GM21447 (cell line): Measurements from ENCODE around the gene RPL13.
"Not testable (repeated sequence)": the region's sequence is repeated elsewhere in the genome, so short reads cannot be mapped to it uniquely, and the experiment has no call there.

Experiments
- ATAC-seq: cut with Tn5 transposase; IDR thresholded peaks from one replicate; pipeline ENCODE4 v1.9.1; 2021; ENCODE audit not compliant: unreplicated experiment

RPL13 gene

DNA sequence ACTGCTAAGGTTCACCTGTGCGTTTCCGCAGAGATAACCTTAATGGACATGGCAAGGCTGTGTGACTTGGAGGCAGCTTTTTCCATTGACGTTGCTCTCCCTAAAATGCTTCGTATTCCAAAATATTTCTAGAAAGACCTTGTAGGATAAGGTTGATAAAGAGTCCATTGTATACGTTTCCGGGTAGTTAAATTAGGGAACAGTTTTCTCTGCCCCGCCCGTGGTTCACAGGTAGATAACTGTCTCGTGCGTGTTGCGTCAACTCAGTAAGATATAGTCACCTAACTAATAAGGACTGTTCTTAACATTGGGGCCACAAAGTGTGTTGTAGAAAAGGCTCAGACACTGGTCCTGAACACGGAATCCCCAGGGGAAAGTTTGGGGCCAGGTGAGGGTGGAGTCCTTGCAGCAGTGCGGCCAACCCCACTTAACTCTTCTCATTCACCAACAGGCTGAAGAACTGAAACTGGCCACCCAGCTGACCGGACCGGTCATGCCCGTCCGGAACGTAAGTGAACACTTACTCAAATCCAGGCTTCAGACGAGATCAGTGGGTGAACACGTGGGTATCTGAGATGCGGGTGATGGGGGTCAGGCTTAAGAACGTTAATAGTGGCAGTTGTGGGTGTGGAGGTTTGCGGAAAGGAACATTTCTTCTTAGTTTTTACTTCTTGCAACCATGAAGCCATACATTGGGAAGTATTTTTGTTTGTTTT, 1.6 kb downstream of the RPL13 start:
- no peak for ATAC-seq

DNA sequence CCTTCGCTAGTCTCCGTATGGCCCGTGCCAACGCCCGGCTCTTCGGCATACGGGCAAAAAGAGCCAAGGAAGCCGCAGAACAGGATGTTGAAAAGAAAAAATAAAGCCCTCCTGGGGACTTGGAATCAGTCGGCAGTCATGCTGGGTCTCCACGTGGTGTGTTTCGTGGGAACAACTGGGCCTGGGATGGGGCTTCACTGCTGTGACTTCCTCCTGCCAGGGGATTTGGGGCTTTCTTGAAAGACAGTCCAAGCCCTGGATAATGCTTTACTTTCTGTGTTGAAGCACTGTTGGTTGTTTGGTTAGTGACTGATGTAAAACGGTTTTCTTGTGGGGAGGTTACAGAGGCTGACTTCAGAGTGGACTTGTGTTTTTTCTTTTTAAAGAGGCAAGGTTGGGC, 2.5 kb downstream of the RPL13 start:
- ATAC-seq = no peak

DNA sequence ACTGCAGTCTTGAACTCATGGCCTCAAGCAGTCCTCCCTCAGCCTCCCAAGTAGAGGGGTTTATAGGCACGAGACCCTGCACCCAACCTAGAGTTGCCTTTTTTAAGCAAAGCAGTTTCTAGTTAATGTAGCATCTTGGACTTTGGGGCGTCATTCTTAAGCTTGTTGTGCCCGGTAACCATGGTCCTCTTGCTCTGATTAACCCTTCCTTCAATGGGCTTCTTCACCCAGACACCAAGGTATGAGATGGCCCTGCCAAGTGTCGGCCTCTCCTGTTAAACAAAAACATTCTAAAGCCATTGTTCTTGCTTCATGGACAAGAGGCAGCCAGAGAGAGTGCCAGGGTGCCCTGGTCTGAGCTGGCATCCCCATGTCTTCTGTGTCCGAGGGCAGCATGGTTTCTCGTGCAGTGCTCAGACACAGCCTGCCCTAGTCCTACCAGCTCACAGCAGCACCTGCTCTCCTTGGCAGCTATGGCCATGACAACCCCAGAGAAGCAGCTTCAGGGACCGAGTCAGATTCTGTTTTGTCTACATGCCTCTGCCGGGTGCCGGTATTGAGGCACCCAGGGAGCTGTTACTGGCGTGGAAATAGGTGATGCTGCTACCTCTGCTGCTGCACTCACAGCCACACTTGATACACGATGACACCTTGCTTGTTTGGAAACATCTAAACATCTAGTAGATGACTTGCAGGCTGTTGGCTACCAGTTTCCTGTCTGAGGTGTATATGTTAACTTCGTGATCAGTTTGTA, 3.3 kb downstream of the RPL13 start:
- ATAC-seq = no peak

DNA sequence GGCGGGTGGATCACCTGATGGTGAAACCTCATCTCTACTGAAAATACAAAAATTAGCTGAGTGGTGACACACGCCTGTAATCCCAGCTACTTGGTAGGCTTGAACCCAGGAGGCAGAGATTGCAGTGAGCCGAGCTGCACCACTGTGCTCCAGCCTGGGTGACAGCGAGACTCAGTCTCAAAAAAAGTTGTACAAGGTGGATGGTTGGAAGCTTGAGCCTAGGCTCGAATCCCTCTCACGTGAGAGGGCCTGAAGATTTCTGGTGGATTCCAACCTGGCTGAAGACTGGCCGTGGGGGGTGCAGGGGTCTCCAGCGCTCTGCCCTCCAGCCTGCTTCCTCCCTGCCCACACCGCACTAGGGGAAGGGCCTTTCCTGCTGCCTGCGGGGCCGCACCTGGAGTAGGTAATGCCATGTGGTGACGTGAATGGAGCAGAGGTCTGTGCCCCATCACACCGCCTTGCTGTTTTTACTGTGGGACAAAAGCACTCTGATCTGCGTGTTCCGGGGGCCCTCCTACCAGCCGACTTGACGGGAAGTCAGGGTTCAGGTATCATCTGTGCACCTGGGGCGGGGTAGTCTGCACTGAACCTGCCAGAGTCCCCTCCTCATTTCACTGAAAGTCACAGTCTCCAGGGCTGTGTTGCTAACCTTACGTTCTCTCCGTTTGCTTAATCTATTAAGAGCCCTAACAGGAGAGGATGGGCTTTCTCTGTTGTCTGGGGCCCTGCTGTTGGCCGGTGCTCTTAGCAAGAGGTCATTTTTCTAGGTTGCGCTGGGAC, 4.2 kb downstream of the RPL13 start:
- no peak for ATAC-seq

DNA sequence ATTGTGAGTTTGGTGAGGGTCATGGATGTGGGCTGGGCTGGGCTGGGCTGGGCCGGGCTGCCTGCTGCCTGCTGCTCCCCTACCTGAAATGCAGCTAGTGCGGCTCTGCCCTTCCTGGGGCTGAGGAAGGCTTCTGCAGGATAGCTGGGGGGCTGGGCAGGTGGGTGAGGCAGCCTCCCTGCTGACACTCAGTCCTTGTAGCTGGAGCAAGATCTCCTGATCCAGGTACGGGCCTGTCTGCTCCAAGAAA, 4.7 kb downstream of the RPL13 start:
- no peak for ATAC-seq

DNA sequence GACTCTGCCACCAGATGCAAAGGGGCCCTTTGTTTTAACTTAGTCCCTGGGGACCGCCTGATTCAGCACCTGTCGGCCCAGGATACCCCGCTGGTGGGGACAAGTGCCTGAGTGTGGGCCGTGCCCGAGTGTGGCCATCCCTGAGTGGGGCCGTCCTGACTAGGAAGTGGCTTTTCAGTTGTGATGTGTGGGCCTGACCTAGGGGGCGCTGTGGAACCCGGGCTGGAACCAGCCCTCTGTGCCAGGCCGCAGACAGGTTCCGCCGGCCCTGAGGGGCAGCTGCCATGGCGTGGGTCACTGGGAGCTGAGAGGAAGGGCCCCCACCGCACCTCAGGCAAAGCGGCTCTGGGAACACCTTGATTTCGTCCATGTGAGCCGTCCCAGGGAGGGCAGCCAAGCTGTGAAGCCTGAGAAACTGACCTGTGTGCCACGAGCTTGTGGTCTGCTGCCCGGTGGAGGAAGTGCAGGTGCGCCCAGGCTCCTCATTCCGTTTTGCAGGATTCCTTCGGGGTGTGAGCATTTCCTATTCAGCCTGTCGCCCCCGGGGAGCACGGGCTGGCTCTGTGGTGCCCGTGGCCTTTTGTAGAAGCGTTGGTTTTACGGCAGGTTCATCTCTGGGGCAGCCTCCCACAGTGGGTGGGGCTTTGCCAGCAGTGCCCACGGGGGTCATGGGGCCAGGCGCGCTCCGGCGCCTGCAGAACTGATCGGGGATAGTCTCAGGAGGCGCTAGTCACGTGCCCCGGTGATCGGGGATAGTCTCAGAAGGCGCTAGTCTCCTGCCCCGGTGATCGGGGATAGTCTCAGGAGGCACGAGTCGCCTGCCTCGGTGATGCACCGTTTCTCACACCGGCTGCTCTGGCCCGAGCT, 5.3 kb downstream of the RPL13 start:
- ATAC-seq = no peak

DNA sequence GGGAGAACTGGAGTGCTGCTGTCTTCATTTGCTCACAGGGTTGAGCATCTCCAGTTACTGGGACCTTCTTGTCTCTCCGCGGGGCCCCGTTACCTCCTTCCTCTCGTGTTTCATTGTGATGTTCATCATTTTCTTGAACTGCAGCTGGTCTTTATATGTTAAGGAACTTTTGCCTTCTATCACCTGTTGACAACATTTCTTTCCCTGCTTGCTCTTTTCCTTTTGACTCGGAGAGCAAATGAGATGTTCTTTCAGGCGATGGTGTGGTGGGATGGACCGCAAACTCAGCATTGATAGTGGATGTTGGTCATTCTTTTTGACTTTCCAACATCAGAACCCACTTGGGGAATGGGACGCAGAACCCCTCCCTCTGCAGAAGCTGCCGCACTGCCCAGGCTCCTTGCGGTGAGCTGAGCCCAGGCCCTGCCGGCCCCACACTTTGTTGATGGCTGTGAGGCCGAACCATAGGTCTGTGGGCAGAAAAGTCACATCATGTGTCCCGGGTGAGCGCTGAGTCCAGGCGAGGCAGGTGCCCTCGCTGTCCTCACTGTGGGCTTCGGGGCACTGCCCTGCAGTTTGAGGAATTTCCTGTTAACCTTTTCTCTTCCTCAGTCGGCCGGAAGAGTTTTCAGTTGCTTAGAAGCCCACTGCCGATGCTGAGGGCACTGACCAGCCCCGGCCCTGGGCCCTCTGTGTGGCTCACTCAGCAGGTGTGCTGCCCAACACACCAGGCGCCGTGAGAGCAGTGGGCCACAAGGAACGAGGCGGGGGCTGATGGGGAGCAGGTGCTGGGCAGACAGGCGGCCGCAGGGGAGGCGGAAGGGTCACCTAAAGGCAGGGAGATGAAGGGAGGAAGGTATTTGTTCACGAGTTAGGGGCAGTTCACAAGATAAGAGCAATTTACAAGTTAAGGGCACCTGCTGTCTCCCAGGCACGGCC, 7.4 kb downstream of the RPL13 start:
- ATAC-seq = no peak

DNA sequence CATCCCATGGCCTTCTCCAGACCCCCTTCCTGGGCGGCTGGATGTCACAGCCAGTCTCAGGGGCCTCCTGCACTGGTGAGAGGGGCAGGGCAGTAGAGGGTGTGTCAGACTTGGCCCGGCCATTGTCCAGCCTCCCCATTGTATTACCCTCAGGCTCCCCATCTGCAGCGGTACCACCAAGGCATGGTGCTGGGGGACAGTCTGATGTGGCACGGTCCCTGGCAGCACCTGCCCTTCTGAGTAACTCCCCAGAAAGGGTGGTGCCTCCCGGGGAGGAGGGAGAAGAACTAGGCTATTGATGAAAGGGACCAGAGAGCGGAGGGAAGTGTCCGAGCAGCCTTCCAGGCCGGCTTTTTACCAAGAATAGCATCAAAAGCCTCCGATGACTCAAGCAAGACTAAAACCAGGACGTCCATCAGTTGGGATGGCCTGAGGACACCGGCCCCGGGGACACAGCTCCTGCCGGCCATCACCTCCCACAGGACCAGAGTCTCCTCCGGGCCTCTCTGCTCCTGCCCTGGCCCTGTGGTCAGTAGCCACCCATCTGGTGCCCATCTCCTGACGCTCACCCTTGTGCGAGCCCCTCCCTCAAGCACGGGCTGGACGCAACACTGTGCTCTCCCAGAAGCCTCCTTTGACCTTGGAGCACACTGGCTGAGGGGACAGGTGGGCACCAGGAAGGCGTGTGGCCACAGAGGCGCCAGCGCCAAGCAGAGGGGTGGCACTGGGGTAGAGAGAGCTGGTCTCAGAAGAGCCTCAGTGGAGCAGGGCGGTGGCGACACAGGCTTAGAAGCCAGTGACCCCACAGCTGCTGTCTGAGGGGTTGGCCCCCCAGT, 9.2 kb downstream of the RPL13 start:
- no peak for ATAC-seq

DNA sequence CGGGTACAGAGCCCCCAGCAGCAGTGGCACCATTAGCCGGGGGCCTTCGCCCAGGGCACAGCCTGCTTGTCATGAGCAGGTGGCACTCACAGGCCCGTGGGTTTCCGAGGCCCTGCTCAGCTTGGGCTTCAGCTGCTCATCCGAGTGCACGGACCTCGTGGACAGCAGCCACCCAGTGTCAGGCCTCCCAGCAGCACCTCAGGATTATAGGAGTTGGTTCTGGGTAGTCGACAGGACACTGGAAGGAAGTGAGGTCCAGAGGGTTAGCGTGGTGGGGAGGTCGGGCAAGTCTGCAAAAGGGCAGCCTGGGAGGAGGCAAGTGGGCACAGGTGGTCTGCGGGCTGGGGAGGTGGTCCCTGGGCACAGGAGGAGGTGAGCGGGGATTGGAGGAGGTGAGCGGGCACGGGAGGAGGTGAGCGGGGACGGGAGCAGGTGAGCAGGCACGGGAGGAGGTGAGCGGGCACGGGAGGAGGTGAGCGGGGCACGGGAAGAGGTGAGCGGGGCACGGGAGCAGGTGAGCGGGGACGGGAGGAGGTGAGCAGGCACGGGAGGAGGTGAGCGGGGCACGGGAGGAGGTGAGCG, 10.0 kb downstream of the RPL13 start:
- no peak for ATAC-seq

DNA sequence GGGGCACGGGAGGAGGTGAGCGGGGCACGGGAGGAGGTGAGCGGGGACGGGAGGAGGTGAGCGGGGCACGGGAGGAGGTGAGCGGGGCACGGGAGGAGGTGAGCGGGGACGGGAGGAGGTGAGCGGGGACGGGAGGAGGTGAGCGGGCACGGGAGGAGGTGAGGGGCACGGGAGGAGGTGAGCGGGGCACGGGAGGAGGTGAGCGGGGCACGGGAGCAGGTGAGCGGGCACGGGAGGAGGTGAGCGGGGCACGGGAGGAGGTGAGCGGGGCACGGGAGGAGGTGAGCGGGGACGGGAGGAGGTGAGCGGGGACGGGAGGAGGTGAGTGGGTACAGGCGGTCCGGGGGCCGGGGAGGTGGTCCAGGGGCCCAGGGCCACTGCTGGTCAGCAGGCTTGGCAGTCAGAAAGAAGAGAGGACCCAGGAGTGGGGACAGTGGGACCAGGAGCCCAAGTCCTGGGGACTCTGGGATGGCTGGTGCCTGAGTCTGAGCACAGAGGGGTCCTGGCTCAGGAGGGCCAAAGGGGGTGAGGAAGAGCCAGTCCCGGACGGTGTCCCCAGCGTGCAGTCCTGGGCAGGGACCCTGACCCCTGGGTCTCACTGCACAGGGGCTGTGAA, 10.6 kb downstream of the RPL13 start:
- ATAC-seq = not testable (repeated sequence)

DNA sequence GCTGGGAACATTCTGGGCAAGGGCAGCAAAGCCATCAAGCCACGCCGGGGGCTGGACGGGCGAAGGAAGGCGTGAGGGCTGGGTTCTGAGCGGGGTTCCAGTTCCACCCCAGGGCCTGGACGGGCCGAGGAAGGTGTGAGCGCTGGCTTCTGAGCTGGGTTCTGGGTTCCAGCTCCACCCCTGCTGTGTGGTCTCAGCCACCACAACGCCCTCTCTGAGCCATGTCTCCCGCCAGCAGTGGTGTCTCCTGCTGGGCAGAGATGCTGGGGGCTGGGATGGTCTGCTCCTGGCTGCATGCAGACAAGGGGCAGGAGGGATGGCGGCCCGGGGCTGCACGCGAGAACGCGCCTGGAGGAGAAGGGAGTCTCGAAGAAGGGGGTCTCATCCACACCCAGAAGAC, 11.2 kb downstream of the RPL13 start:
- no peak for ATAC-seq

DNA sequence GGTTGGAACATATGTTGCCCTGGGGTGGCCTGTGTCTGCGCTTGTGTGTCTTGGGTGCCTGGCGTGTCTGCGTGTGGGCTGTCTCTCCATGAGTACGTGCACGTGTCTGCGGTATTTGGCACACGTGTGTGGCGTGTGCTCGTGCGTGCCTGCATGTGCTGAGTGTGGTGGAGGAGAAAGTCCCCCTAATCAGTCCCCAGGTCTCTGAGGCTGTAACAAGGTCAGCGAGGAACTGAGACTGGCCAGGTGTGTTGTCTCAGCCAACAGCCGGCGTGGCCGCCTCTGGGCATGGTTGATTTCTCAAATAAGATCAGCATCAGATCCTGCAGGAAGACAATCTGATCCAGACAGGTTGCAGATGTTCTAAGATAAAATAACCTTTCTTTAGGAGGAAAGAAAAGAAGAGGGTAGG, 11.6 kb downstream of the RPL13 start:
- ATAC-seq = no peak

DNA sequence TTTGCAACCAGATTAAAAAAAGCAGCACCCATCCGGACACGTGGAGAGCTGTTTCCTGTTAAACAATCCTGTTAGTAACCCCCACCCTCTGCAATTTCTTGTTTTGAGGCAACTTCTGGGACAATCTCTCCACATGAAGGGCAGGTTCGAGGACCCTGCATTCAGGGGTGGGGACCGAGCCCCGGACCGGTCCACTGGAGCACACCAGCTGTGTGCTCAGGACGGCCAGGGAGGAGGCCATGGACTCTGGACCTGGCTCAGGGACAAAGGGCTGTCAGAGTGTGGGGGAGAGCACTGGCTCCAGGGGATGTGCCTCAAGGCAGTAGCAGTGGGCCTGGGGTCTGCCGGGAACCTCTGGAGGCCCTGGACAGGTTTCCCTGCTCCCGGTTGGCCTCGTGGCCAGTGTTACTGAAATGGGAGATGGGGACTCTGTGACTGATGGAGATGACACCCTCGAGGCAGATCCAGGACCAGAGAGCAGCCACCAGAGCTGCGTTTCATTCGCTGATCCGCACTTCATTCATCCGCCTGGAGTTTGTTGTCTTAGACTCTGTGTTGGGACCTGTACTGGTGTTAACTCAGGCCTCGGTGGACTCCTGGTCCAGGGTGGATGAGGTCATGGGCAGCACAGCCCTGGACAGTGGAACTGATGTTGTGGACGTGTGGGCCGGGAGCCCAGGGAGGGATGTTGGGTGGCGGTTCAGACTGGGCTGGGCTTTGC, 12.2 kb downstream of the RPL13 start:
- no peak for ATAC-seq

DNA sequence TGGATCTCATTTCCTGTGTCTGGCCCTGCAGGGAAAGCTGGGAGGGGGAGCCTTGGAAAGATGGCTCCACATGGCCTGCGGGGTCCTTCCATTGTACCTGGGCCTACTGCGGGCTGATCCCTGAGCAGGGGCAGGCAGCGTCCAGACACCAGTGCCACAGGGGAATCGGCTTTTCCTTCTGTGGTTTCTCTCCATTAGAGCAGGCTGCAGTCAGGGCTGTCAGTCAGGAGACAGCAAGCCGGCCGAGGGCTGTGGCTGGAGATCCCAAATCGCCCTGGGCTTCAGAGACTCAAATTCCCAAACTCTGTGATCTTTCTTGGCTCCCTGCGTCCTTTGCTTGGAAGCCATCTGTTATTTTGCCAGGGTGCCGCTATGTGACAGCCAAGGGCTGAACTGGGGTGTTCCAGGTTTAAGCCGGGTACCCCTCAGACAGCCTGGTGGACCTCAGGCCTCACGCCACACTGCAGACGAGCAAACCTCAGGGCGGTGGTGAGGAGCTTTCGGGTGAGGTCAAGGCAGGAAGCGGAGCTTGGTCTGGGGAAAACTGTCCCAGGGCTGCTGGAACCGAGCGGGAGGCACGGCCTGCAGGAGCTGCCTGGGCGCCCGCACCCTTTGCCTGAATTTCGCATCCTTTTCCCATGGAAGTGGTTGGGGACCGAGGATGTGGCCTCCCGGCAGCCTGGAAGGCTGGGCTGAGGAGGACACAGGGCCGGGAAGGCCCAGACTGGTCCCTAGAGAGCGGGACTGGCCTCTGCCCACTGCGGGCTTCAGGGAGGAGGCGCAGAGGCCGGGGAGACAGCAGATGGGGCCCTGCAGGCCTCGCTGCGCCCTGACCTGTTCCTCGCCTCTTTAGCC, 13.6 kb downstream of the RPL13 start:
- no peak for ATAC-seq

DNA sequence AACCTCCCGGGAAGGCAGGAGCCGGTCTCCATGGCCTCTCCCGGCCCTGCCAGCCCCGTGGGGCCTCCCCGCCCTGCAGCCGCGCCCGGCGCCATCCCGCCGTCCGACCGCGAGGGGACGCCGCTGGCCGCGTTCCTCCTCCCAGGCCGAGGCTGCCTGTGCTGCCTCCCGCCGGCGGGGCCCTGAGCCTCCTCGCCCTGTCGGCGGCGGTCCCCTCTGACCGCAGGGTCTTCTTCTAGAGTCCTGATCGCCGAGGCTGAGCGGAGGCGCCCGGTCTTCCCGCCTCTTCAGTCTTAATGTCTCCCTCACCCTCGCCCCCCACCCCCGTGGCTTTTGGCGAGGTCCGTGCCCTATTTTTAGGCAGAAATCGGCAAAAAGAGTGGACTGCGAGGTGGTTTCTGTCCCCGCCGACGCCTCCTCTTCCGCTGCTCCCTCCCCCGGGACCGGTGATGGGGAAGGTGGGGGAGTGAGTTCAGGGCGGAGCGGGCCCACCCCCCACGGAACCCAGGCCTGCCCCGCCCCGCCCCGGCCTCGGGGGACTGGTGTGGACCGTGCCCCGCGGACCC, 14.3 kb downstream of the RPL13 start:
- ATAC-seq = no peak
